ENCODE results near the gene URAD.

Gene URAD

GRCh38 chr13:27972478-27972820 lies 16.0 kb downstream of the URAD start:
- in situ Hi-C loops (cut with HindIII; ENCODE audit: low pct_unique_long_range_greater_than_20kb, low sequenced_read_pairs), result no loop called here
- DNase-seq (ENCODE audit: low read depth in 1 of 2, low spot score in 1 of 2), result no peak
- TF ChIP-seq JUND (IDR thresholded peaks at IDR 0.05; ENCODE audit: low read depth), result no peak

- in situ Hi-C loops (cut with HindIII; ENCODE audit: low pct_unique_long_range_greater_than_20kb, low sequenced_read_pairs), result no loop called here
- no peak for DNase-seq (ENCODE audit: low read depth in 1 of 2, low spot score in 1 of 2)
- no peak for TF ChIP-seq JUND (IDR thresholded peaks at IDR 0.05; ENCODE audit: low read depth)
These were observed 16.6 kb downstream of the URAD start for GRCh38 chr13:27971776-27972477.

- in situ Hi-C loops (cut with HindIII; ENCODE audit: low pct_unique_long_range_greater_than_20kb, low sequenced_read_pairs), result no loop called here
- no peak for DNase-seq (ENCODE audit: low read depth in 1 of 2, low spot score in 1 of 2)
- no peak for TF ChIP-seq JUND (IDR thresholded peaks at IDR 0.05; ENCODE audit: low read depth)
These were observed 17.3 kb downstream of the URAD start for GRCh38 chr13:27971236-27971645.

DNA sequence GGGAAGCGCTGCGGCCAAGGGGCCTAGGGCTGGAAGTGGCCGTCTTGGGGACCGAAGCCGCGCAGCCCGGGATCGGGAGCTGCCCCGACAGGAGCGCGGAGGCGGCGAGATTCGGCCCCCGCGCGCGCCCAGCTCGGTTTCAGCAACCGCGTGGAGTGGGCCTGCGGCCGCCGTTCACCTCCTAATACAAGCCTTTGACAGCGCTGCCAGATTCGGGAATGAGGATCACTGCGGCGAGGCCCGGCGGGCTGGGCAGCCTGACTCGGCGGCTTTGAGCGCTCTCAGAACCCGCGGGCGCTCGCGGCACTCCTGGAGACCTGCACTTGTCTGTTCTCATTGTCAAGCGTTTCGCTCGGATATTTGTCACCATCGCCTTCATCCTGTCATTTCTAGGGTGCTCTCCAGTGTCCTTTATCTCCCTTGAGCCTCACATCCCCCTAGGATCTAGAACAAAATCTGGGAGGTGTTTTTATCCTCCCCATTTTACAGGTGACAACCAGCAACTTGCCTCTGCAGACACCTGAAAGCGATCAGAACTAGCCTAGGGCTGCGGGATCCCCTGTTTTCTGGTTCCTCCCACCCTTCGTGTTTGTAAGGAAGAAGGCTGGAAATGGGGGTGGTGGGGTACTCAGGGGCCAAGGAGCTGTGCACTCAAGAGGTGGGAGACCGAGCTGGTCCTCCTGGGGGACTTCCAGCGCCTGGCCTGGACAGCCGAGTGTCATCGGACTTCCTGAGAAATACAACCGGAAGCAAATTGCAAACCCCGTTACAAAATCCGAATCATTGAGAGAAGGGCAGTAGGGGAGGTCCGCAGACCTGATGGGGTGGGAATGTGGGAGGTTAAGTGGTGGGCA lies 17.9 kb downstream of the URAD start:
- no peak for TF ChIP-seq JUND (IDR thresholded peaks at IDR 0.05; ENCODE audit: low read depth)
- DNase-seq (ENCODE audit: low read depth in 1 of 2, low spot score in 1 of 2), result no peak
- in situ Hi-C loops (cut with HindIII; ENCODE audit: low pct_unique_long_range_greater_than_20kb, low sequenced_read_pairs), result no loop called here

DNA sequence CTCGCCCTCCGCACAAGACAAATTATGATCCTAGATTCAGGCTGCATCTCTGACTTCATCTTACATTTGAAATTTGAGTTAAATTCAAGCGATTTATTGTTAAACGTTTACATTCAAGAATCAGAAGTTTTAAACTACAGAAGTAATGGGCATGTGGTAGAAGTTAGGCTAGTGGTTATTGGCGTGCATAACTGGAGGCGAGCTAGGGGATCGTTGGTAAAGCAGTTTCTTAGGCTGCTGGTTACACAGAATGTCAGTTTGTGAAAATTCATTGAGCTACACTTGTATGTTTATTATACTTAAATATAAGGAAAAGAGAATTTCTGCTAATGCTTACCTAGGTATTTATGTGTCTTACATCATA lies 18.6 kb downstream of the URAD start:
- no peak for DNase-seq (ENCODE audit: low read depth in 1 of 2, low spot score in 1 of 2)
- no peak for TF ChIP-seq JUND (IDR thresholded peaks at IDR 0.05; ENCODE audit: low read depth)
- in situ Hi-C loops (cut with HindIII; ENCODE audit: low pct_unique_long_range_greater_than_20kb, low sequenced_read_pairs), result no loop called here

- no peak for DNase-seq (ENCODE audit: low read depth in 1 of 2, low spot score in 1 of 2)
- TF ChIP-seq JUND (IDR thresholded peaks at IDR 0.05; ENCODE audit: low read depth), result no peak
- in situ Hi-C loops (cut with HindIII; ENCODE audit: low pct_unique_long_range_greater_than_20kb, low sequenced_read_pairs), result no loop called here
These were observed 19.2 kb downstream of the URAD start, which contains the start of gene CDX2 for GRCh38 chr13:27969082-27969865. CDX2 (minus strand) TSS chr13:27969315; CDS start chr13:27969006, 309 bp downstream.

DNA sequence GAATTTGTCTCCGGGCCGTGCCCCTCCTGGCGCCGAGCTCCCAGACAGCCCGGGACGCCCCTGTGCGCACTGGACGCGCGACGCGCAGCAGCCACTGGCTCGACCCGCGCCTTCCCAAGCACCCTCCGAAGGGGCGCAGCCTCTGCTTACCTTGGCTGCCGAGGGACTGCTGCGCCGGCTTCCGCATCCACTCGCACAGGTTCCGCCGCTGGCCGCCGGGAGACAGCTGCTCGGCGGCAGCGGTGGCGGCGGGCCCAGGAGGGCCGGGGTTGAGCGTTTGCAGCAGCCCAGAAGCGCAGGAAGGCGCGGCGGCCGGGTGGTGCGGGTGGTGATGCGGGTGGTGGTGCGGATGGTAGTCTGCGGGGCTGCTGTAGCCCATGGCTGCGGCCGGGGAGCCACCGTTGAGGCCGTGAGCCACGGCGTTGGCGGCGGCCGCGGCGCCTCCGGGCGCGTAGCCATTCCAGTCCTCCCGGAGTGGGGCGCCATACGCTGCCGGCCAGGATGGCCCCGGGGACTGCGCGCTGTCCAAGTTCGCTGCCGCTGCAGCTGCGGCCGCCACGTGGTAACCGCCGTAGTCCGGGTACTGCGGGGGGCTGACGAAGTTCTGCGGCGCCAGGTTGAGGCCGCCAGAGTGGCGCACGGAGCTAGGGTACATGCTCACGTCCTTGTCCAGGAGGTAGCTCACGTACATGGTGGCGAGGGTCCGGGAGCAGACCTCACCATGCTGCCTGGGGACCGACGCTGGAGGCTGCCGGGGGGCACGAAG lies 20.0 kb downstream of the URAD start:
- no peak for TF ChIP-seq JUND (IDR thresholded peaks at IDR 0.05; ENCODE audit: low read depth)
- in situ Hi-C loops (cut with HindIII; ENCODE audit: low pct_unique_long_range_greater_than_20kb, low sequenced_read_pairs), result no loop called here
- DNase-seq (ENCODE audit: low read depth in 1 of 2, low spot score in 1 of 2), result no peak

DNA sequence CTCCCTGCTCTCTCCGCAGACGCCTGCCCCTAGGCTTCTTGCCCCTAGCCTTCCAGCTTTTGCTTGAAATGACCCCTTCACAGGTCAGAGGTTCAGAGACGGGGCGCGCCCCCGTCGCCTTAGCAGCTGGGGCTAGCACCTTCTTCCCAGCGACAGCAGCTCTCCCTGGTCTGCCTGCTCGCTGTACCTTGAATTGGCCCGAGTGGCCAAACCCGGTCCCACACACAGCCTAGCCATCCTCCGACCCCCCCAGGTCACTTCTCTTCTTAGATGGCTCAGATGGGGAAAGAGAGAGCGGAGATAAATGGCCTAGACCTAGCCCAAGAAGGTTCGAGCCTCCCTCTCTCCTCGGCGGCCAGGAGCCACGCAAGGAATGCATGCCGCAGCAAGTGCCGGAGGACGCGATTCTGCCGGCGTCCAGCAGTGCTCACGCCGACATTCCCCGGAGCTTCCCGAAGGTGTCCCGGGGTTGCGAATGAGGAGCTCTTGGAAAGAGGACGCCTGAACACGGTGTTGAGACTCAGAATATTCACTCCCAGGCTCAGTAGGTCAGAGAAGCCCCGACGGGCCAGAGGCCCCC lies 20.7 kb downstream of the URAD start:
- in situ Hi-C loops (cut with HindIII; ENCODE audit: low pct_unique_long_range_greater_than_20kb, low sequenced_read_pairs), result no loop called here
- DNase-seq (ENCODE audit: low read depth in 1 of 2, low spot score in 1 of 2), result no peak
- no peak for TF ChIP-seq JUND (IDR thresholded peaks at IDR 0.05; ENCODE audit: low read depth)

DNA sequence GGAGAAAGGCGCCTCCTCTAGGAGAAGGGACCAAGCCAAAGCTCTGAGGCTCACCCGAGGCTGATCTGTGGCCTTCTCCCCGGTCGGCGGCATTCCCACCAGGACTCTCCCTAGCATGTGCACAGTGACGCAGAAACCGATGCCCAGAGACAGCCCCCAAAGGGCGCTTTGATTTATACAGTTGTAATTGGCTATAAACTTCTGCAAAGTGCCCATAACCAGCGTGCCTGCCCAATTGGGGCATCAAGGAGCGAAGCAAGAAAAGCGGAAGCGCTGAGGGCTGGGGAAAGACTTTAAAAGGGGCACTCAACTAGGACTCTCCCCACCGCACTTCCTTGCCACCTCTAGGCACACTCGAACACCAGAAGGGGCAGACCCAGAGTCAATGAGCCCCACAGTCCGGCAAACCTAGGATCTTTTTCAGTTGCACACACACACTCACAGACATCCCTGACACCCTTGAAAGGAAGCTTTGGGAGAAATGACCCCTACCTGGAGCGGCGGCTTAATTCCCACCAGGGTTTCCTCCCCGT lies 21.2 kb downstream of the URAD start:
- TF ChIP-seq JUND (IDR thresholded peaks at IDR 0.05; ENCODE audit: low read depth), result no peak
- in situ Hi-C loops (cut with HindIII; ENCODE audit: low pct_unique_long_range_greater_than_20kb, low sequenced_read_pairs), result no loop called here
- DNase-seq (ENCODE audit: low read depth in 1 of 2, low spot score in 1 of 2), result no peak

DNA sequence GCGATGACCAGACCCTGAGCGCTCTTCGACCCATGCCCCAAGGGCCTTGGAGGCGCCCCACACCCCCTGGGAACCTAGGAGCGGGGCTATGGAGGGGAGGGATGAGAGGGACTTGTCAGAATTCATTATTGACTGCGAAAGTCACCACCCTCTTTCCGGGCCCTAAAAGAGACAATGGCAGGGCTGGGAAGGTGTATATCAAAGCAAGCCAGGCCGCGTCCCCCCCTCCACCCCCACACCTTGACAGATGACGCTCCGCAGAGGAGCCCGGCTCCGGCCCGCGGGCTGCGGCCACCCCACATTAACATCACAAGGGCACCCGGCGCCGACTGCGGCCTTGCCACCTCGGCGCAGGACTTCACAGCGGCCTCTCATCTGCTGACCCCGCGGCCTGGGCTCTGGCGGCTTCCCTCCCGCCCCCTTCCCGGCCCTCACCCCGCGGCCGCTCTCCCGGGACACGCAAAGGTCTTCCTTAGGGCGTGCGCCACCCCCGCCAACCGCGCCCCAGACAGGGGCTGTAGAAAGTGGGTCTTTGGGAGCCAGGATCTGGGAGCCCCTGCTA lies 21.8 kb downstream of the URAD start:
- in situ Hi-C loops (cut with HindIII; ENCODE audit: low pct_unique_long_range_greater_than_20kb, low sequenced_read_pairs), result no loop called here
- TF ChIP-seq JUND (IDR thresholded peaks at IDR 0.05; ENCODE audit: low read depth), result no peak
- no peak for DNase-seq (ENCODE audit: low read depth in 1 of 2, low spot score in 1 of 2)
